Erythroblast (primary cell): ENCODE results near the gene PLCL1.

Experiments used
- GATA1 ChIP-seq: IDR thresholded peaks from 2 replicates; pipeline ENCODE4 v1.6.1; 2011; ENCODE audit warnings: low read depth, mild to moderate bottlenecking, control low read depth, low read length, moderate library complexity
- POLR2A ChIP-seq: IDR thresholded peaks from 2 replicates; pipeline ENCODE4 v1.6.1; 2011; ENCODE audit warnings: mild to moderate bottlenecking, low read length

- TF ChIP-seq POLR2A, result no peak
- no peak for TF ChIP-seq GATA1
Measured at GRCh38 chr2:197813093-197813787, 8.8 kb downstream of the PLCL1 start.
